GM23338 (cell line): ENCODE results near the gene R3HCC1L.

Source experiments
- CREB1 ChIP-seq: fragments of 250-450 bp; sonication (Bioruptor Pico); IDR thresholded peaks from 2 replicates; pipeline ENCODE4 v1.5.0; 2020; ENCODE audit warnings: low read depth, mild to moderate bottlenecking, moderate library complexity
- ETS1 ChIP-seq: IDR thresholded peaks from 2 replicates; pipeline ENCODE4 v1.6.1; 2016; ENCODE audit warnings: antibody characterized with exemption
- EZH2 ChIP-seq: fragments of 200-600 bp; sonication (generic); IDR thresholded peaks from one replicate; pipeline ENCODE4 v1.8.0; 2017; ENCODE audit warnings: antibody characterized with exemption, mild to moderate bottlenecking, low read depth; ENCODE audit not compliant: unreplicated experiment
- EZH2phosphoT487 ChIP-seq: fragments of 200-600 bp; sonication (generic); IDR thresholded peaks from one replicate; pipeline ENCODE4 v1.8.1; 2018; ENCODE audit warnings: antibody characterized with exemption; ENCODE audit not compliant: unreplicated experiment
- JUNB ChIP-seq: IDR thresholded peaks from one replicate; pipeline ENCODE4 v1.6.1; 2016; ENCODE audit warnings: antibody characterized with exemption; ENCODE audit not compliant: unreplicated experiment
- NANOG ChIP-seq: IDR thresholded peaks from 2 replicates; pipeline ENCODE4 v1.6.1; 2016; ENCODE audit warnings: antibody characterized with exemption, borderline replicate concordance
- POLR2AphosphoS5 ChIP-seq: IDR thresholded peaks from 2 replicates; pipeline ENCODE4 v1.6.1; 2016; ENCODE audit warnings: antibody characterized with exemption, low read depth
- STAT1 ChIP-seq: IDR thresholded peaks from one replicate; pipeline ENCODE4 v1.6.1; 2016; ENCODE audit warnings: antibody characterized with exemption; ENCODE audit not compliant: unreplicated experiment
- ZNF114 ChIP-seq: fragments of 250-450 bp; sonication (Bioruptor Pico); IDR thresholded peaks from 2 replicates; pipeline ENCODE4 v1.5.0; 2020; ENCODE audit warnings: mild to moderate bottlenecking, moderate library complexity
- ZNF331 ChIP-seq: fragments of 250-450 bp; sonication (Bioruptor Pico); IDR thresholded peaks from 2 replicates; pipeline ENCODE4 v1.5.0; 2020; ENCODE audit warnings: low read depth, mild to moderate bottlenecking, moderate library complexity
- ZNF462 ChIP-seq: fragments of 250-450 bp; sonication (Bioruptor Pico); IDR thresholded peaks from 2 replicates; pipeline ENCODE4 v1.5.0; 2020; ENCODE audit warnings: mild to moderate bottlenecking, moderate library complexity
- TF ChIP-seq, protein P1 (sequence below), 2 experiments: fragments of 200-600 bp in 1 of 2; sonication (generic) in 1 of 2; conservative IDR thresholded peaks; 2 replicates each; pipeline versions ENCODE4 v1.5.1 to v1.6.1; 2016 to 2017; ENCODE audit warnings: antibody characterized with exemption in 2 of 2, low read depth in 2 of 2, mild to moderate bottlenecking in 2 of 2, moderate library complexity in 1 of 2
- TF ChIP-seq, protein P2 (sequence below): IDR thresholded peaks from one replicate; pipeline ENCODE4 v1.6.1; 2018; ENCODE audit warnings: antibody characterized with exemption; ENCODE audit not compliant: unreplicated experiment

DNA sequence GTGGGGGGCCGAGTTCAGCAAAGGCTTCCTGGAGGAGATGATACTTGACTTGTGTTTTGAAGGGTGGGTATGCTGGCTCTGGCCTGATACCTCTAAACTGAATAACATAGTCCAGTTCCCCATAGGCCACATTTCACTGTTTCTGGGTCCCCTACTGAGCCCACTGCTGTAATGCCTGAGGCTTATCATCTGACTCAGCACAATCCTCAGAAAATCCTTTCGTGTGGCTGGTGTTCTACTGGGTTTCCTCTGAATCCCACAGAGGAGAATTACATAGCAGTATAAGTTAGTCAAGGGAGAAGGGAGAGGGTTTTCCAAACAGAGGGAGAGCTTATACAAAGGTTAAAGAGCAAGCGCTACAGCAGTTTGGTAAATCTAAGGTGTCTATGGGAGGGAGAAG, 2.8 kb upstream of the R3HCC1L start:
- TF ChIP-seq JUNB, result no peak
- TF ChIP-seq, protein P1, sequence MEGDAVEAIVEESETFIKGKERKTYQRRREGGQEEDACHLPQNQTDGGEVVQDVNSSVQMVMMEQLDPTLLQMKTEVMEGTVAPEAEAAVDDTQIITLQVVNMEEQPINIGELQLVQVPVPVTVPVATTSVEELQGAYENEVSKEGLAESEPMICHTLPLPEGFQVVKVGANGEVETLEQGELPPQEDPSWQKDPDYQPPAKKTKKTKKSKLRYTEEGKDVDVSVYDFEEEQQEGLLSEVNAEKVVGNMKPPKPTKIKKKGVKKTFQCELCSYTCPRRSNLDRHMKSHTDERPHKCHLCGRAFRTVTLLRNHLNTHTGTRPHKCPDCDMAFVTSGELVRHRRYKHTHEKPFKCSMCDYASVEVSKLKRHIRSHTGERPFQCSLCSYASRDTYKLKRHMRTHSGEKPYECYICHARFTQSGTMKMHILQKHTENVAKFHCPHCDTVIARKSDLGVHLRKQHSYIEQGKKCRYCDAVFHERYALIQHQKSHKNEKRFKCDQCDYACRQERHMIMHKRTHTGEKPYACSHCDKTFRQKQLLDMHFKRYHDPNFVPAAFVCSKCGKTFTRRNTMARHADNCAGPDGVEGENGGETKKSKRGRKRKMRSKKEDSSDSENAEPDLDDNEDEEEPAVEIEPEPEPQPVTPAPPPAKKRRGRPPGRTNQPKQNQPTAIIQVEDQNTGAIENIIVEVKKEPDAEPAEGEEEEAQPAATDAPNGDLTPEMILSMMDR (conservative IDR thresholded peaks at IDR 0.05; ENCODE audit: low read depth in 2 of 2), result no peak
- TF ChIP-seq CREB1 (CRISPR knock-in tag), result no peak
- TF ChIP-seq EZH2, result no peak
- TF ChIP-seq, protein P2, sequence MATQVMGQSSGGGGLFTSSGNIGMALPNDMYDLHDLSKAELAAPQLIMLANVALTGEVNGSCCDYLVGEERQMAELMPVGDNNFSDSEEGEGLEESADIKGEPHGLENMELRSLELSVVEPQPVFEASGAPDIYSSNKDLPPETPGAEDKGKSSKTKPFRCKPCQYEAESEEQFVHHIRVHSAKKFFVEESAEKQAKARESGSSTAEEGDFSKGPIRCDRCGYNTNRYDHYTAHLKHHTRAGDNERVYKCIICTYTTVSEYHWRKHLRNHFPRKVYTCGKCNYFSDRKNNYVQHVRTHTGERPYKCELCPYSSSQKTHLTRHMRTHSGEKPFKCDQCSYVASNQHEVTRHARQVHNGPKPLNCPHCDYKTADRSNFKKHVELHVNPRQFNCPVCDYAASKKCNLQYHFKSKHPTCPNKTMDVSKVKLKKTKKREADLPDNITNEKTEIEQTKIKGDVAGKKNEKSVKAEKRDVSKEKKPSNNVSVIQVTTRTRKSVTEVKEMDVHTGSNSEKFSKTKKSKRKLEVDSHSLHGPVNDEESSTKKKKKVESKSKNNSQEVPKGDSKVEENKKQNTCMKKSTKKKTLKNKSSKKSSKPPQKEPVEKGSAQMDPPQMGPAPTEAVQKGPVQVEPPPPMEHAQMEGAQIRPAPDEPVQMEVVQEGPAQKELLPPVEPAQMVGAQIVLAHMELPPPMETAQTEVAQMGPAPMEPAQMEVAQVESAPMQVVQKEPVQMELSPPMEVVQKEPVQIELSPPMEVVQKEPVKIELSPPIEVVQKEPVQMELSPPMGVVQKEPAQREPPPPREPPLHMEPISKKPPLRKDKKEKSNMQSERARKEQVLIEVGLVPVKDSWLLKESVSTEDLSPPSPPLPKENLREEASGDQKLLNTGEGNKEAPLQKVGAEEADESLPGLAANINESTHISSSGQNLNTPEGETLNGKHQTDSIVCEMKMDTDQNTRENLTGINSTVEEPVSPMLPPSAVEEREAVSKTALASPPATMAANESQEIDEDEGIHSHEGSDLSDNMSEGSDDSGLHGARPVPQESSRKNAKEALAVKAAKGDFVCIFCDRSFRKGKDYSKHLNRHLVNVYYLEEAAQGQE, result no peak
- TF ChIP-seq EZH2phosphoT487, result no peak
- TF ChIP-seq POLR2AphosphoS5, result no peak
- no peak for TF ChIP-seq ETS1
- no peak for TF ChIP-seq ZNF331 (CRISPR knock-in tag)
- no peak for TF ChIP-seq NANOG
- no peak for TF ChIP-seq ZNF114 (CRISPR knock-in tag)
- no peak for TF ChIP-seq STAT1
- no peak for TF ChIP-seq ZNF462 (CRISPR knock-in tag)
